HL-60 (cell line): Measurements from ENCODE around the gene VPS13D.

ENCODE experiments used
- CTCF ChIP-seq: IDR thresholded peaks from one replicate; pipeline ENCODE4 v1.5.1; 2011; ENCODE audit warnings: low read length, control low read depth, inconsistent platforms; ENCODE audit not compliant: insufficient read depth
- GABPA ChIP-seq: IDR thresholded peaks from 2 replicates; pipeline ENCODE4 v1.6.1; 2012; ENCODE audit warnings: low read depth

- TF ChIP-seq GABPA (no peak), CTCF (no peak)
These were observed 50.1 kb downstream of the VPS13D start for GRCh38 chr1:12279728-12280464.
